Thyroid gland (tissue), 4 donors: ENCODE results near the gene SULT2B1. TPM values are rescaled to one million over a fixed set of nuclear protein-coding genes. Genes with fewer than 3 reads are reported as not detected.

ENCODE experiments used
- DNase-seq, 2 donors: peaks; one replicate each; pipeline ENCODE4 v3.0.0-alpha.2; 2019
- H3K27ac ChIP-seq, 3 donors: fragments of 200-600 bp; sonication (generic); 1 replicate in 2 of 3; 2 replicates in 1 of 3; pipeline ENCODE4 v1.5.1; 2016 to 2019; ENCODE audit warnings: mild to moderate bottlenecking in 1 of 3, moderate library complexity in 1 of 3
- H3K27me3 ChIP-seq: fragments of 200-600 bp; sonication (generic); one replicate; pipeline ENCODE4 v1.5.1; 2019
- H3K36me3 ChIP-seq, 2 donors: fragments of 200-600 bp; sonication (generic); one replicate each; pipeline ENCODE4 v1.5.1; 2016 to 2019
- H3K4me1 ChIP-seq, 2 donors: fragments of 200-600 bp; sonication (generic); one replicate each; pipeline ENCODE4 v1.5.1; 2017 to 2019
- H3K4me3 ChIP-seq, 3 donors: fragments of 200-600 bp; sonication (generic); replicated peaks in 1 of 3; 1 replicate in 2 of 3; 2 replicates in 1 of 3; pipeline ENCODE4 v1.5.1; 2016; ENCODE audit warnings: mild to moderate bottlenecking in 1 of 3
- H3K9me3 ChIP-seq: fragments of 200-600 bp; sonication (generic); one replicate; pipeline ENCODE4 v1.5.1; 2017
- CTCF ChIP-seq, 6 experiments: fragments of 200-600 bp in 3 of 6; fragments of 450-650 bp in 3 of 6; sonication (generic) in 3 of 6; IDR thresholded peaks; one replicate each; pipeline ENCODE4 v1.5.1; 2016 to 2019; ENCODE audit warnings: antibody characterized with exemption in 6 of 6, mild to moderate bottlenecking in 2 of 6, inconsistent platforms in 1 of 6, moderate library complexity in 1 of 6
- POLR2A ChIP-seq, 2 donors: fragments of 450-650 bp; IDR thresholded peaks; one replicate each; pipeline ENCODE4 v1.6.1; 2017; ENCODE audit warnings: antibody characterized with exemption in 2 of 2, mild to moderate bottlenecking in 2 of 2, moderate library complexity in 1 of 2
- WGBS, 2 donors: methylation state at CpG; one replicate each; pipeline ENCODE4 v1.1.5; 2017; 5-methylcytosine and 5-hydroxymethylcytosine counted together
- intact Hi-C: fragments of 100-400 bp; cut with DNase I; formaldehyde crosslinking; loops from one replicate; pipeline ENCODE4 v1.15.1; 2023
- total RNA-seq, 4 donors: library from RNA; depleted of rRNA; stranded (reverse); fragments of >200 nt; gene quantifications; one replicate each; pipeline ENCODE4 v1.2.3, GENCODE V29; 2016

The SULT2B1 gene
- total RNA-seq, result under 1 TPM in 3 of 4 donors, not detected in 1; 0.54 to 0.88 (median 0.78) TPM

GRCh38 chr19:48551437-48552302 is at the start of gene SULT2B1:
SULT2B1 (plus strand) TSS chr19:48552172; CDS start chr19:48552253, 81 bp downstream.
- Histone ChIP-seq H3K27me3 (no peaks in the 10 kb centered on the region), H3K27ac (no peak within 1 kb of the TSS), H3K4me3 (no peak within 1 kb of the TSS), H3K4me1 (peaks cover 5 to 22% of the 10 kb centered on the region in 2 donors), H3K36me3 (no peaks in the 10 kb centered on the region), H3K9me3 (no peaks in the 10 kb centered on the region)
- TF ChIP-seq POLR2A (IDR thresholded peaks at IDR 0.05) (no peak), CTCF (IDR thresholded peaks at IDR 0.05) (no peak)
- intact Hi-C loops, result no loop called here
- WGBS, 2 donors, result 62 to 74% methylated on average over 21 to 27 of the region's 36 CpGs
- DNase-seq, result peak; percentile 62 to 81

DNA sequence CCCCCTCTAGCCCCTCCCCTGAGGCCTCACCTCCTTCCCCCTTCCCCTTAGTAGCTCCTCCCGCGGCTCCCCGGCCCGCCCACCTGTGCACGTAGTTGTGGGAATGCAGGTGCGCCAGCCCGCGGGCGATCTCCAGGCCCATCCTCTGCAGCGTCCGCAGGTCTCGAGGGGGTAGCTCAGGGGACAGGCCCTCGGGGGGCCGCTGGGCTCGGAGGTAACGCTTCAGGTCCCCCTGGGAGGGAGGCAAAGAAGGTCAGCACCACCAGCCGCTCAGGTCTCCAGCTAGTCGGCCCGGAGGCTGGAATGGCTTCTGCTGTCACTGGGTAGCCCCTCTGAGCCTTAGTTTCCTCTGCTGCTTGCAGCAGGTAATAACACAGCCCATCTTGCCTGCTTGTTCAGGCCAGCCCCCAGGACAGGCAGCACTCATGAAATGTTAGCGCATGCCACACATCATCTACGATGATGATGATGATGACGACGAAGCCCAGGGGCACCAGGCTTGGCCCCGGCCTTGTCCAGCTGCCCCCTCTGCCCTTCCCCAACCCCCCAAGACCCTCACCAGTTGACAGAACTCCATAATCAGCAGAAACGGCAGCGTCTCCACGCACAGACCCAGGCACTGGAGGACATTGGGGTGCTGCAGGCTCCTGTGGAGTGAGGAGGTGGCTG is 49.5 kb upstream of the SULT2B1 start:
- 29 to 43% methylated on average over 15 to 27 of the region's 27 CpGs for WGBS, 2 donors
- Histone ChIP-seq H3K36me3 (no peaks in the 10 kb centered on the region), H3K27ac (peak overlapping the region in 2 of 3 donors; percentile 27 to 76), H3K4me3 (peak overlapping the region in 1 of 3 donors; percentile 20), H3K4me1 (peaks cover 0 to 18% of the 10 kb centered on the region in 2 donors), H3K9me3 (no peaks in the 10 kb centered on the region), H3K27me3 (no peaks in the 10 kb centered on the region)
- TF ChIP-seq CTCF (IDR thresholded peaks at IDR 0.05), result no peak
- TF ChIP-seq POLR2A (IDR thresholded peaks at IDR 0.05), result peak in 1 of 2 donors; percentile 71
- intact Hi-C loops, result no loop called here
- DNase-seq, result no peak

- TF ChIP-seq CTCF (IDR thresholded peaks at IDR 0.05) (peak in 5 of 6 experiments; percentile 16 to 70 (median 46)), POLR2A (IDR thresholded peaks at IDR 0.05) (no peak)
- Histone ChIP-seq H3K27me3 (no peaks in the 10 kb centered on the region), H3K9me3 (no peaks in the 10 kb centered on the region), H3K4me3 (no peak overlapping the region), H3K27ac (no peak overlapping the region), H3K36me3 (no peaks in the 10 kb centered on the region), H3K4me1 (peaks cover 3 to 16% of the 10 kb centered on the region in 2 donors)
- no peak for DNase-seq
- intact Hi-C loops, result loop anchor here (5.0 kb wide), 1 partner anchor 81 kb away; no protein-coding TSS in a partner anchor
- 70 to 93% methylated on average over 5 of the region's 5 CpGs for WGBS, 2 donors
Measured at GRCh38 chr19:48506138-48506733, 45.7 kb upstream of the SULT2B1 start.

GRCh38 chr19:48507911-48508439 is 44.0 kb upstream of the SULT2B1 start:
- TF ChIP-seq CTCF (IDR thresholded peaks at IDR 0.05) (no peak), POLR2A (IDR thresholded peaks at IDR 0.05) (no peak)
- Histone ChIP-seq H3K27ac (no peak overlapping the region), H3K36me3 (no peaks in the 10 kb centered on the region), H3K4me3 (no peak overlapping the region), H3K27me3 (no peaks in the 10 kb centered on the region), H3K9me3 (no peaks in the 10 kb centered on the region), H3K4me1 (peaks cover 3 to 9% of the 10 kb centered on the region in 2 donors)
- intact Hi-C loops, result loop anchor here (5.0 kb wide), 1 partner anchor 79 kb away; no protein-coding TSS in a partner anchor
- 92 to 94% methylated on average over 7 of the region's 7 CpGs for WGBS, 2 donors
- no peak for DNase-seq
